Measurements from ENCODE around the gene GUCY1A2.

- TF ChIP-seq, protein P1, sequence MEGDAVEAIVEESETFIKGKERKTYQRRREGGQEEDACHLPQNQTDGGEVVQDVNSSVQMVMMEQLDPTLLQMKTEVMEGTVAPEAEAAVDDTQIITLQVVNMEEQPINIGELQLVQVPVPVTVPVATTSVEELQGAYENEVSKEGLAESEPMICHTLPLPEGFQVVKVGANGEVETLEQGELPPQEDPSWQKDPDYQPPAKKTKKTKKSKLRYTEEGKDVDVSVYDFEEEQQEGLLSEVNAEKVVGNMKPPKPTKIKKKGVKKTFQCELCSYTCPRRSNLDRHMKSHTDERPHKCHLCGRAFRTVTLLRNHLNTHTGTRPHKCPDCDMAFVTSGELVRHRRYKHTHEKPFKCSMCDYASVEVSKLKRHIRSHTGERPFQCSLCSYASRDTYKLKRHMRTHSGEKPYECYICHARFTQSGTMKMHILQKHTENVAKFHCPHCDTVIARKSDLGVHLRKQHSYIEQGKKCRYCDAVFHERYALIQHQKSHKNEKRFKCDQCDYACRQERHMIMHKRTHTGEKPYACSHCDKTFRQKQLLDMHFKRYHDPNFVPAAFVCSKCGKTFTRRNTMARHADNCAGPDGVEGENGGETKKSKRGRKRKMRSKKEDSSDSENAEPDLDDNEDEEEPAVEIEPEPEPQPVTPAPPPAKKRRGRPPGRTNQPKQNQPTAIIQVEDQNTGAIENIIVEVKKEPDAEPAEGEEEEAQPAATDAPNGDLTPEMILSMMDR (conservative IDR thresholded peaks at IDR 0.05; ENCODE audit: low read depth, low read length), result no peak
- no peak for TF ChIP-seq EZH2phosphoT487 (IDR thresholded peaks at IDR 0.05; ENCODE audit: borderline replicate concordance, low read length)
- no peak for TF ChIP-seq EZH2 (IDR thresholded peaks at IDR 0.05; ENCODE audit: low read length, unreplicated experiment)
Measured at GRCh38 chr11:106684944-106685343, 333.3 kb downstream of the GUCY1A2 start.
